ENCODE results near the gene NUDT7.

Gene NUDT7

GRCh38 chr16:77739559-77739892 lies 17.2 kb downstream of the NUDT7 start:
- no peak overlapping the region for H3K4me3 ChIP-seq (ENCODE audit: low read depth, low read length)
- no peak for TF ChIP-seq CTCF (IDR thresholded peaks at IDR 0.05; ENCODE audit: low read depth, low read length)

- no peak for TF ChIP-seq CTCF (IDR thresholded peaks at IDR 0.05; ENCODE audit: low read depth, low read length)
- H3K4me3 ChIP-seq (ENCODE audit: low read depth, low read length), result no peak overlapping the region
Measured at GRCh38 chr16:77744141-77744540, 21.8 kb downstream of the NUDT7 start.

- no peak for TF ChIP-seq CTCF (IDR thresholded peaks at IDR 0.05; ENCODE audit: low read depth, low read length)
- H3K4me3 ChIP-seq (ENCODE audit: low read depth, low read length), result no peak overlapping the region
Measured at GRCh38 chr16:77745972-77746371, 23.7 kb downstream of the NUDT7 start.

- no peak for TF ChIP-seq CTCF (IDR thresholded peaks at IDR 0.05; ENCODE audit: low read depth, low read length)
- H3K4me3 ChIP-seq (ENCODE audit: low read depth, low read length), result no peak overlapping the region
Measured at GRCh38 chr16:77748421-77749005, 26.2 kb downstream of the NUDT7 start.

GRCh38 chr16:77749415-77749814 lies 27.1 kb downstream of the NUDT7 start:
- no peak overlapping the region for H3K4me3 ChIP-seq (ENCODE audit: low read depth, low read length)
- TF ChIP-seq CTCF (IDR thresholded peaks at IDR 0.05; ENCODE audit: low read depth, low read length), result no peak

GRCh38 chr16:77758046-77758445 lies 35.7 kb downstream of the NUDT7 start:
- H3K4me3 ChIP-seq (ENCODE audit: low read depth, low read length), result no peak overlapping the region
- TF ChIP-seq CTCF (IDR thresholded peaks at IDR 0.05; ENCODE audit: low read depth, low read length), result no peak

GRCh38 chr16:77758508-77758907 lies 36.2 kb downstream of the NUDT7 start:
- no peak for TF ChIP-seq CTCF (IDR thresholded peaks at IDR 0.05; ENCODE audit: low read depth, low read length)
- no peak overlapping the region for H3K4me3 ChIP-seq (ENCODE audit: low read depth, low read length)
